SH-SY5Y (cell line): ENCODE data around the gene MRPL1.

ENCODE experiments used
- GATA2 ChIP-seq: IDR thresholded peaks from 2 replicates; pipeline ENCODE4 v1.6.1; 2011; ENCODE audit warnings: mild to moderate bottlenecking, low read depth, low read length
- GATA3 ChIP-seq: IDR thresholded peaks from 2 replicates; pipeline ENCODE4 v1.6.1; 2011; ENCODE audit warnings: low read depth, mild to moderate bottlenecking, low read length, moderate library complexity

The MRPL1 gene

DNA sequence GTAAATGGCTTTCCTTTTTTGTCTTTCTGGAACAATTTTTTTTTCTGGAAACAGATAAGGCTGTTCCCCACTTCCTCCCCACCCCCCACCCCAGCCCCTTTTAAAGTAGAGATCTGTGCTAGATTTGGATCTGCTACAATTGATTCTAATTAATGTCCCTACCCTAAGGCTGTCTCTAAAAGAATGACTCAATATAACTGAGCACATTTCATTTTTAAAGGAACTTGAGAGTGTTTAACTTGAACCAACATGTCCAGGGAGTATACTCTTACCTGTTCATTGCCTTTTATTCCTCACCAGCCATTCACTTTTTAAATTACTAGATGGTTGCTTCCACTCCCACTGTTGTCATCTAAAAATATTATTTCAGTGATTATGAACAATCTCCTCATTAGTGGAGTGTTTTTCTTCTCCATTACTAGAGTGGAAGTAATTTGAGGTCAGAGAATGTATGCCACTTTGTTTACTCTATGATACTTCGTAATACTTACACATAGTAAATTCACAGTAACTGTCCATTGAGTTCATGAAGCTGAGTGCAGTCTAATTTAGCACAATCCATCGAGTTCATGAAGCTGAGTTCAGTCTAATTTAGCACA, 29.4 kb upstream of the MRPL1 start:
- TF ChIP-seq GATA3 (no peak), GATA2 (no peak)

- TF ChIP-seq GATA3 (no peak), GATA2 (no peak)
Observed at GRCh38 chr4:77834403-77834802, 28.2 kb upstream of the MRPL1 start.

DNA sequence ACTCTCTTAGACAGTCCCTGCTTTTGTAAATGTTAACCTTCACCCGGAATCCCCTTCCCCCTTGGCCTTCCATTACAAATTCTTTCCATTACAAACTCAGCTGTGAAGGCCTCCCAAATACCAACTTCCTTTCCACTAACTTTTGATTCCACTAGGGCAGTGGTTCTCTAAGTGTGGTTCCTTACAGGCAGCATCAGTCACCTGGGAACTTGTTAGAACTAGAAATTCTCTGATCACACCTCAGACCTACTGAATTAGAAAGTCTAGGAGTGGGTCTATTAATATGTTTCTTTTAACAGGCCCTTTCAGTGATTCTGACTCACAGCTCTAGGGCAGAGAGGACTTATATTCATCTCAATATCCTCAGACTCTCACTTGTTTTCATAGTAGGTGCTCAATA, 19.0 kb upstream of the MRPL1 start:
- TF ChIP-seq GATA3 = no peak
- no peak for TF ChIP-seq GATA2

- TF ChIP-seq GATA3 (no peak), GATA2 (no peak)
Observed at GRCh38 chr4:77844363-77844762, 18.3 kb upstream of the MRPL1 start.

DNA sequence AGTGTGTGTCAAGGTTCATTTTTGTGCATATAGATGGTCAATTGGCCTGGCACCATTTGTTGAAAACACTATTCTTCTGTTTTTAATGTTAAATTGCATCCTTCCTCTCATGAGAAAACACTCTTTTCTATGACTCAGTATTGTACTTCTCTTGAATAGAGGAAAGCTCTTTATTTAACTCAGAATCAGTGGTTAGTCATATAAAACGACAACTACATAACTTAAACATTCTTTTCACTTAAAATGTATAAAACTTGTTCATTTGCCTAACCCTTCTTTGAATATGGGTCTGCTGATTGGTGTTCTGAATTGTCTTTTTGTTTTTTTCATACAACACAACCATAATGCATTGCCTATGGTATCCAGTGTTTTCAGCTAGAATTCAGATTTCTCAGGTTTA, 17.2 kb upstream of the MRPL1 start:
- TF ChIP-seq GATA3 = no peak
- TF ChIP-seq GATA2 = no peak

DNA sequence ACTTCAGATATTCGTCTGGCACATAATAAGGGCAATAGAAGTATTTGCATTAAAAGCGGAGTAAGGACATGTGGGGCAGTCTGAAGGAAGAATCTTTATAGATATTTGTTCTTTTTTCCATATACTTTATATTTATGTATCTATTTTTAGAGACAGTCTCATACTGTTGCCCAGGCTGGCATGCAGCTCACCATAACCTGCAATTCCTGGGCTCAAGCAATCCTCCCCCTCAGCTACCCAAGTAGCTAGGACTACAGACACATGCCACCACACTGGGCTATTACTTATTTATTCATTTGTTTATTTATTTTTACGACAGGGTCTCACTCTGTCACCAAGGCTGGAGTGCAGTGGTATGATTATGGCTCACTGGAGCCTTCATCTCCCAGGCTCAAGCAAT, 16.7 kb upstream of the MRPL1 start:
- TF ChIP-seq GATA3 = no peak
- no peak for TF ChIP-seq GATA2

DNA sequence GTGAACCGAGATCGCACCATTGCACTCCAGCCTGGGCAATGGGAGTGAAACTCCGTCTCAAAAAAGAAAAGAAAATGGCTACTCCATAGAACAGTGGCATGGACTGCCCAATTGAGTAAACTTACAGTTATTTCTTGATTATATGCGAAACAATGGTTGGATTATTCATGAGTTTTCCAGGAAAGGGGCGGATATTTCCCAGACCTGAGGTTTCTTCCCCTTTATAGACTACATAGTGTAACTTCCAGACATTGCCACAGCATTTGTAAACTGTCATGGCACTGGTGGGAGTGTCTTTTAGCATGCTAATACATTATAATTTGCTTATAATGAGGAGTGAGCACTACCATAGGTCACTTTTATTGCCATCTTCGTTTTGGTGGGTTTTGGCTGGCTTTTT, 14.1 kb upstream of the MRPL1 start:
- TF ChIP-seq GATA3 = no peak
- no peak for TF ChIP-seq GATA2

GRCh38 chr4:77849278-77849965, 13.2 kb upstream of the MRPL1 start:
- no peak for TF ChIP-seq GATA2
- no peak for TF ChIP-seq GATA3

DNA sequence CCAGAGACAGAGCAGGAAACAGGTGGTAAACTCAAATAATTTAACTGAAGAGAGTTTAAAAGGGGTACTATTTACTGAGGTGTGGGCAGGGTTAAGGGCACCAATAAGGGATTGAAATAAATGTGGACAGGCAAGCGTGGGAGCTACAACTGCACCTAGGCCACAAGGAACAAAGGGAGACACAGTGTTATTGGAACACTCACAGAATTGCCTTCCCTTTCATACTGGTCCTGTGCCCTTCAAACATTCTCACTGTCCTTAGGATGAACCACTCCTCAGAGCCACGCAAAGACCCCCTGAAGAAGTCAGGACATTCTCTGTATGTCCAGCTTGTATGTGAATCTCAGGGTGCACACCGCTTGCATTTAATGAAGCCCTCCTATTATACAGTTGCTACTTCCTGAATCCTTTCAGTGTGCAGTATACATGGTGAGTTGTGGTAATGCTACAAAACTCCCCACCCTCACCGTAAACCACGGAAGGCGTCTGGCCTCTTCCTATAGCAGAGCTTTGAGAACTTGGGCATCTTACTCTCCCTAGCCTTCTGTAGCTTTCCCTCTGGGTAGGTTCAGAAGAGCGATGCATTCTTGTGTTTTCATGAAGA, 9.6 kb upstream of the MRPL1 start:
- TF ChIP-seq GATA2 = no peak
- TF ChIP-seq GATA3 = no peak

DNA sequence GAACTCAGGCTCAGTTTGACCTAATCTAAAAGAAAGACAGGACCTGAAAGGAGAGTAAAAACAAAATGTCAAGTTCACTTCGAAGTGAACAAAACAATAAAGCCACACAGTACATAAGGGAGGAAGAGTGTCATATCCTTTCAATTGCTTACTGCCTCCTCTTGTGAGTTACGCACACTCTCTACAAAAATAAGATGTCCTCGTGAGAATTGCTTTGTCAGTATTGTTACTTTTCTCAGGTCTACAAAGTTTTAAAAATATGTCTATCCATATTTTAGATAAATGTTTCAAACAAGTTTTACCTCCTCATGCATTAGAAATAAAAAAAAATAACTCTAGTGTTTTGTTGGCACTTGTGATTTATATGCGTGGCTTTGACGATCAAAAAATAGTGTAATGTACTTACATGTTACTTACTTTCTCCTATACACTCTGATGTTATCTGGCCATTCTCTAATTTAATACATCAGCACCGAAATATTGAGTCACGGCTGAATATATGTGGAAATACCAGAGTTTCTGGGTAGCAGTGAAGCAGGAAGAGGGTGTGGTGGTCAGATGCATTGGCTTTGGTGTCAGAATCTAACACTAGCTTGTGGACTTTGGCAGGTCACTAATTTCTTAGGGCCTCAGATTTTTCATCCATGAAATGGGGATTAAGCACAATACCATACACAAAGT, 8.1 kb upstream of the MRPL1 start:
- no peak for TF ChIP-seq GATA2
- TF ChIP-seq GATA3 = no peak

GRCh38 chr4:77856152-77856551, 6.5 kb upstream of the MRPL1 start:
- no peak for TF ChIP-seq GATA3
- no peak for TF ChIP-seq GATA2

DNA sequence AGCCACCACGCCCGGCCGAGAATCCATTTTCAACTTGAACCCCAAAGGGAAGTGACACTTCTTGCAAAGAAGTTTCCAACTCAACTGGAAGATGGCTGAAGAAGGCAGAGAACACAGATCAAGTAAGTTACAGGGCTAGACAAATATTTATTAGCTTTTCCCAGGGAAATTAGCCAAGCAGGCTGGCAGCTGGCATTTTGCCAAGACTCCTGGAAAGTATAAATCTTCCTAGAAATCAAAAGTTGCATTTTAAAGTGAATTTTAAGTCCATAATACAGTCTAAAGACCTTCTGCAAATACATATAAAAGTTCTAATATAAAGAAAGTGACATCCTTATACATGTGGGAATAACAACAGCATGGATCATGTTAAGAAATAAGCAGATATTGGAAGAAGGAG, 3.4 kb upstream of the MRPL1 start:
- no peak for TF ChIP-seq GATA2
- no peak for TF ChIP-seq GATA3

DNA sequence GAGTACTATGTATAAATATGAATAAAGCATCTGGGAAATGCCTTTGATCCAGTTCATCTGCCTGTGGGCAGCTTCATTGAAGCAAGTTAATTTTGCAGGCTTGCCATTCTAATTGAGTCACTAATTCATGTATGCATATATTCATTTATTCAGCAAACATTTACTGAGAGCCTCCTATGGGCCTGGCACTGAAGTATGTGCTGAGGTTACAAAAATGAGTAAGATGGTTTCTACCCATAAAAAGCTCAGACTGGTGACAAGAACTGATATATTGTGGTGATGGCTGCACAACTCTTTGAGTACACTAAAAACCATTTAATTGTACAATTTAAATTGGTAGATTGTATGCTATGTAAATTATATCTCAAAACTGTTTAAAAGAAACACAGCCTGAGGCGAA, 1.1 kb upstream of the MRPL1 start:
- TF ChIP-seq GATA2 (no peak), GATA3 (no peak)

DNA sequence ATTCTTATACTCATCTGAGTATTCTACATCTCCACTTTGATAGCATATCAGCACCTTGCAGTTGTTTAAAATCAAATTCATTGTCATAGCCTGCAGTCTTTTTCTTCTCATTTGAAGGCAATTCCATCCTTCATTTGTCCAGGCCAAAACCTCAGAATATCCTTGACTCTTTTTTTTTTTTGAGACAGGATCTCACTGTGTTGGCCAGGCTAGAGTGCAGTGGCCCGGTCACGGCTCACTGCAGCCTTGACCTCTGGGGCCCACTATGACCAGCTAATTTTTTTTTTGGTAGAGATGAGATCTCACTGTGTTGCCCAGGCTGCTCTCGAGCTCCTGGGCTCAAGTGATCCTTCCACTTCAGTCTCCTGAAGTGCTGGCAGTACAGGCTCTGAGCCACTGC, 2.6 kb downstream of the MRPL1 start:
- no peak for TF ChIP-seq GATA3
- TF ChIP-seq GATA2 = no peak
